GM12892 (cell line): ENCODE measurements around the gene LRRC36.
"Not testable (repeated sequence)": the region's sequence is repeated elsewhere in the genome, so short reads cannot be mapped to it uniquely, and the experiment has no call there.

Experiments used
- DNase-seq: peaks from one replicate; pipeline ENCODE4 v3.0.0; 2011; ENCODE audit not compliant: insufficient read length
- FAIRE-seq: peaks from 2 replicates; lab custom pipeline; 2011; peaks lifted over from hg19 to GRCh38; lab: Jason Lieb, UNC
- POLR2A ChIP-seq: IDR thresholded peaks from 2 replicates; pipeline ENCODE4 v1.6.1; 2011; ENCODE audit warnings: low read depth, low read length, control low read depth
- POLR2AphosphoS5 ChIP-seq: IDR thresholded peaks from 2 replicates; pipeline ENCODE4 v1.6.1; 2011; ENCODE audit warnings: low read depth, low read length, control low read depth
- TAF1 ChIP-seq: IDR thresholded peaks from 2 replicates; pipeline ENCODE4 v1.6.1; 2011; ENCODE audit warnings: low read depth, mild to moderate bottlenecking, control low read depth, low read length, borderline replicate concordance

The LRRC36 gene

GRCh38 chr16:67329901-67330300, 3.3 kb downstream of the LRRC36 start:
- no peak for FAIRE-seq
- no peak for DNase-seq
- no peak for TF ChIP-seq TAF1
- no peak for TF ChIP-seq POLR2A

- TF ChIP-seq POLR2A, result no peak
- TF ChIP-seq TAF1, result no peak
- TF ChIP-seq POLR2AphosphoS5, result no peak
- DNase-seq (no peak), FAIRE-seq (no peak)
These were observed 6.7 kb downstream of the LRRC36 start for GRCh38 chr16:67333315-67333714.

GRCh38 chr16:67336116-67336515, 9.5 kb downstream of the LRRC36 start:
- no peak for TF ChIP-seq POLR2A
- no peak for TF ChIP-seq POLR2AphosphoS5
- no peak for TF ChIP-seq TAF1
- DNase-seq, result no peak
- FAIRE-seq, result no peak

GRCh38 chr16:67336648-67337047, 10.0 kb downstream of the LRRC36 start:
- FAIRE-seq (no peak), DNase-seq (no peak)
- TF ChIP-seq TAF1 (no peak), POLR2AphosphoS5 (no peak), POLR2A (no peak)

GRCh38 chr16:67339453-67339852, 12.8 kb downstream of the LRRC36 start:
- no peak for DNase-seq
- FAIRE-seq, result no peak
- TF ChIP-seq TAF1, result no peak
- no peak for TF ChIP-seq POLR2A
- TF ChIP-seq POLR2AphosphoS5, result no peak

- no peak for TF ChIP-seq POLR2A
- no peak for TF ChIP-seq POLR2AphosphoS5
- no peak for TF ChIP-seq TAF1
- FAIRE-seq, result no peak
- DNase-seq, result no peak
These were observed 14.6 kb downstream of the LRRC36 start for GRCh38 chr16:67341250-67341649.

- FAIRE-seq (no peak), DNase-seq (no peak)
- TF ChIP-seq TAF1, result no peak
- no peak for TF ChIP-seq POLR2AphosphoS5
- no peak for TF ChIP-seq POLR2A
These were observed 16.0 kb downstream of the LRRC36 start for GRCh38 chr16:67342616-67343015.

- TF ChIP-seq POLR2A, result no peak
- no peak for TF ChIP-seq TAF1
- no peak for TF ChIP-seq POLR2AphosphoS5
- FAIRE-seq (no peak), DNase-seq (no peak)
These were observed 18.8 kb downstream of the LRRC36 start for GRCh38 chr16:67345401-67345800.

GRCh38 chr16:67346341-67346740, 19.7 kb downstream of the LRRC36 start:
- FAIRE-seq (no peak), DNase-seq (no peak)
- TF ChIP-seq POLR2A (no peak), TAF1 (no peak), POLR2AphosphoS5 (no peak)

- DNase-seq (no peak), FAIRE-seq (no peak)
These were observed 22.6 kb downstream of the LRRC36 start for GRCh38 chr16:67349172-67349571.

GRCh38 chr16:67350324-67350723, 23.7 kb downstream of the LRRC36 start:
- no peak for FAIRE-seq
- TF ChIP-seq TAF1 (no peak), POLR2A (no peak), POLR2AphosphoS5 (no peak)
- no peak for DNase-seq

More at GRCh38 chr16:67349172-67349571, 22.6 kb downstream of the LRRC36 start:
- TF ChIP-seq POLR2AphosphoS5 (no peak), TAF1 (no peak), POLR2A (no peak)

GRCh38 chr16:67352463-67352862, 25.8 kb downstream of the LRRC36 start:
- not testable (repeated sequence) for FAIRE-seq, DNase-seq

GRCh38 chr16:67356396-67356795, 29.8 kb downstream of the LRRC36 start:
- DNase-seq (no peak), FAIRE-seq (no peak)
- TF ChIP-seq TAF1 (no peak), POLR2A (no peak), POLR2AphosphoS5 (no peak)
